Dermis microvascular lymphatic vessel endothelial cell (primary cell): ENCODE measurements around the gene LY6G6C. TPM values are rescaled to one million over a fixed set of nuclear protein-coding genes. Genes with fewer than 3 reads are reported as not detected.
A peak's percentile ranks its signal among the peaks of the same experiment; 100 is the strongest.

ENCODE experiments used
- DNase-seq, 2 donors: peaks; one replicate each; pipeline versions ENCODE4 v3.0.0 to v3.0.0-alpha.2; 2010; ENCODE audit warnings: low read depth in 2 of 2
- total RNA-seq: library from RNA; depleted of rRNA; stranded (reverse); fragments of >200 nt; gene quantifications from 2 replicates; pipeline ENCODE4 v1.2.1, GENCODE V29; 2014

LY6G6C gene
- total RNA-seq, 1 donor from 2014 or later, result not detected

DNA sequence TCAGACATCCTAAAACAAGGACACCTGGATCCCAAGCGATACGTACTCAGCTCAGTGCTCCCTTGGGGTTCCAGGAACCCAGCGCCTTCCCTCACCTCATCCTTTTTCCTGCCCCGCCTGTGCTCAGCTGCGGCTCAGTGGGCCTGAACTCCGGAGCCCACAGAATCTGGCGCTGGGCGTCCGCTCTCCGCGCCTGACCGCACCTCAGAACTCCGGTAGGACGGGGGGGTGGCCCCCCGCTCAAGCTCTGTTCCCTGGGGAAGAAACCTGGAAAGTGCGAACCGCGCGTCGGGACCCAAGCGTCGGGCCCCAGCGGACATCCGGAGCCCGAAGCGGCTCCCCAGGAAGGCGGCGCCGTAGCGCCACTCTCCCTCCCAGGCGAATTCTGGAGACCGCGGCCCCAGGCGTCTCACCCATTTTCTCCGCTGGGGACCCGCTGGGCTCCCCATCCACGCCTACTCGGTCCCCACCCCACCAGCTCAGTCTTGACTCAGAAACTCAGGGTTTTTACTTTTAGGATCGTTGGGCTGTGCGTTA is 40.3 kb downstream of the LY6G6C start:
- DNase-seq, result peak in 1 of 2 donors; percentile 30

DNA sequence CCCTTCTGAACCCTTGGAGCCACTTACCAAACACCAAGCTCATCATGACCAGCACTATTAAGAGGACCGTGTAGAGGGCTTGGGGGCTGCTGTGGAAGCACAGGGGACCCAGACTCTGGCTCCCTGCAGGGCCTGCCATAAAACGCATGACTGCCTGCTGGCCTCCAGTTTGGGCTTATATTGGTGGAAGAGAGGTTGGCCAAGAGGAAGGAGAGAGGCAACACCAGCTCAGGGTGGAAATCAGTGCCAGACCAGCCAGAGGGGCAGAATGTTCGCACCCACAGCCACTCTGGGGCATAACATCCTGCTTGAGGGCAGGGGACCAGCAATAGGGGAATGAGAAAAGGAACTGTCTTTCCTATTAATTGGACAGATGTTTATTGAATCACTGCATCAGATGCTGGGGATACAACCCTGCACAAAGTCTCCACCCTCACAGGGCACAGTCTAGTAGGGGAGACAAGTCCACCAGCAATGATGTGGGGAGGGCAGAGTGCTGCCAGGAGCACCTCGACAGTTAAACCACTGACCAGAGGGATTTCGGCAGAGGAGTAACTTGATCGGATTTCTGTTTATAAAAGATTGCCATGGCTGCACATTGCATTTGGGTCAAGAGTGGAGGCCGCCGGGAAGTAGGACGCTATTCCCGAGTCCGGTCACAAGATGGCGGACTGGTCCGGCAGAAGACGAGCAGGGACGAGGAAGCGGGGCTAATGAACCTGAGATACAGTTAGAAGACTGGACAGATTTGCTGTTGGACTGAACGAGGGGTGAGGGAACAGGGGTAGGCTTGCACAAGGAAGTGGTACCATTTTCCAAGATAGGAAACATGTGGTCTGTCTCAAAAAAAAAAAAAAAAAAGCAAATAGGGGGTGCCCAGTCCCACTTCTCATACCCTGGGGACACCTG is 41.1 kb downstream of the LY6G6C start, which contains the start of gene LY6G5C:
Gene LY6G5C, minus strand, starts transcription at position 842 of the 909 bp plus-strand sequence. Its CDS starts 694 bp downstream, at position 148.
- peak; percentile 74 to 86 for DNase-seq

DNA sequence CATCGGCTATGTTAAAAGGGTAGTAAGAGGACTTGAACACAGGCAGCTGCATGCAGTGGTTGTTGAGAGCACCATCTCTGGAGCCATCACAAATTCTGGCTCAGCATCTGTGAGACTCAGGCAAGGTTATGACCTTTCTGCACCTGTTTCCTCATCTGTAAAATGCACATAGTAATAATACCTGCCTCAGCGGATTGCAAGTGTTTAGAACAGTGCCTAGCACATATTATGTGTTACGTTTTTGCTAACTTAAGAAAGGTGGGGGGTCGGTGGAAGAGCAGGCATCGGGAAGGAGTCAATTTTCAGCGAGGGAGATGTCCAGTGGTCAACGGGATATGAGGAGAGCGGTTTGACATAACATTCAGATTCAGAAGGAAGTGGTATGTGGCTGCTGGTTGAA is 43.6 kb downstream of the LY6G6C start:
- no peak for DNase-seq

DNA sequence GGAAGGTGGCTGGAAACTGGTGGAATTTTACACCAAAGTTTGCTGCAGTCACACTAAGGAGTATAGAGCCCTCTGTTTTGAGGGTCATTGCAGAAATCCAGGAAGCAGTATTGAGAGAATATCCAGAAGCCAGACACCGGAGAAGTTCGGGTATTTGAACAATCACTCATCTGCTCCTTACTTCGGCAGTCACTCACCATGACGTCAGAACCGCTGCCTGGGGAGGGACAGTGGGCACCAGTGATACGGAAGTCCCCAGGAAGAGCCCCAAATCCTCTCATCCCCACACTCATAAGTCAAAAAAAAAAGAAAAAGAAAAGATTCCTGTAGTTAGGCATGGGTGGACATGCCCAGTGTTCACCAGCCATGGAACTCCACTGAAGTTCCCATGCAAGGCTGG is 44.6 kb downstream of the LY6G6C start:
- no peak for DNase-seq

DNA sequence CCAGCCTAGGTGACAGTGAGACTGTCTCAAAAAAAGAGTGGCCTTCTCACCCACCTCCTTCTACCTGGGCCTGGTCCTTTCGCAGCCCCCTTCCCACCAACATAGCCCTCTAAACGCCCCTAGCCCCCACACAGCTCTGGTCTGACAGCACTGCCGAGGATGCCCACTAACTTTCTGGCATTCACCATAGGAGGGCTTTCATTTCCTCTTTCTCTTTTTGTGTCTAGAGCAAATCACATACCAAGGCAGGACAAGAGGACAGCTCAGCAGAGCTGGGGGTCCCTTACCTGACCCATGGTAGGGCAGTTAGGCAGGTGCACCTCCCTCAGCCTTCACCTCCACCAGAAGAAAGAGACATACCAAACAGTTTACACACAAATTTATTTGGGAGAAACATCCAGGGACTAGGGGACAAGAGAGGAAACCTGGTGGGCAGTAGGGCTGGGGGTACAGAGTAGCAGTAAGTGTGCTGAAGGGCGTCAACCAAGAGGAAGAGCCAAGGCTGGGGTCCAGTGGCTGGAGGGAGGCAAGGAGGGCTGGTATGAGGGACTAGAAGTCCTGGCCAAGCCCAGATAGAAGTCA is 45.1 kb downstream of the LY6G6C start:
- DNase-seq, result no peak

DNA sequence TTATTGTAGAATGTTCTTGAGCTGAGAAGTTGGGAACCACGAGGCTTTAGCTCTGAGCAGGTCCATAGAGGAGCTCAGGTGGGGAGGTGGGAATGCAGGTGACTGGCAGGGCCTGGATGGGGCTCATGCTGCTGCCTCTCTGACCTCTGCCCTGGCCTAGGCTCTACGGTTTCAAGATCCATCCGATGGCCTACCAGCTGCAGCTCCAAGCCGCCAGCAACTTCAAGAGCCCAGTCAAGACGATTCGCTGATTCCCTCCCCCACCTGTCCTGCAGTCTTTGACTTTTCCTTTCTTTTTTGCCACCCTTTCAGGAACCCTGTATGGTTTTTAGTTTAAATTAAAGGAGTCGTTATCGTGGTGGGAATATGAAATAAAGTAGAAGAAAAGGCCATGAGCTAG is 51.9 kb downstream of the LY6G6C start, which contains the start of gene LY6G5B:
Gene LY6G5B, plus strand, starts transcription at position 301 of the 400 bp plus-strand sequence. CDS start 975 bp downstream, outside the sequence.
- DNase-seq, result no peak

Other genes with a start within 250 kb of the LY6G6C start
- 6.8 and 8.3 TPM in 2 replicates for gene MICB, start 223.6 kb downstream of the LY6G6C start, total RNA-seq
- gene MCCD1, start 192.8 kb downstream of the LY6G6C start, total RNA-seq, result not detected in 2 replicates
- 318 and 410 TPM in 2 replicates for gene DDX39B, start 179.7 kb downstream of the LY6G6C start, total RNA-seq
- 0.13 TPM in 1 of 2 replicates, not detected in the other for gene ATP6V1G2, start 175.1 kb downstream of the LY6G6C start, total RNA-seq
- 19.8 and 24.7 TPM in 2 replicates for gene NFKBIL1, start 174.1 kb downstream of the LY6G6C start, total RNA-seq
- gene LTA, start 149.5 kb downstream of the LY6G6C start, total RNA-seq, result not detected in 2 replicates
- gene TNF, start 146.2 kb downstream of the LY6G6C start, total RNA-seq, result not detected in 2 replicates
- 6.4 and 11.8 TPM in 2 replicates for gene LTB, start 139.3 kb downstream of the LY6G6C start, total RNA-seq
- 0.51 TPM in 1 of 2 replicates, not detected in the other for gene LST1, start 135.5 kb downstream of the LY6G6C start, total RNA-seq
- gene NCR3, start 128.7 kb downstream of the LY6G6C start, total RNA-seq, result not detected in 2 replicates
- 0.13 TPM in 2 replicates for gene AIF1, start 106.5 kb downstream of the LY6G6C start, total RNA-seq
- gene PRRC2A, start 101.0 kb downstream of the LY6G6C start, total RNA-seq, result 19.8 and 35.0 TPM in 2 replicates
- gene BAG6, start 69.1 kb downstream of the LY6G6C start, total RNA-seq, result 86.7 and 158 TPM in 2 replicates
- 0.39 and 0.51 TPM in 2 replicates for gene APOM, start 65.9 kb downstream of the LY6G6C start, total RNA-seq
- 15.8 and 22.9 TPM in 2 replicates for gene C6orf47, start 61.0 kb downstream of the LY6G6C start, total RNA-seq
- 9.0 and 11.5 TPM in 2 replicates for gene GPANK1, start 56.7 kb downstream of the LY6G6C start, total RNA-seq
- gene CSNK2B, start 55.7 kb downstream of the LY6G6C start, total RNA-seq, result 76.5 and 99.5 TPM in 2 replicates
- gene LY6G5B, start 51.8 kb downstream of the LY6G6C start, total RNA-seq, result 0.64 and 2.0 TPM in 2 replicates
- 1.2 and 1.9 TPM in 2 replicates for gene LY6G5C, start 40.7 kb downstream of the LY6G6C start, total RNA-seq
- gene ABHD16A, start 18.4 kb downstream of the LY6G6C start, total RNA-seq, result 43.8 and 59.8 TPM in 2 replicates
- not detected in 2 replicates for gene LY6G6F, start 14.9 kb downstream of the LY6G6C start, total RNA-seq
- not detected in 2 replicates for gene LY6G6D, start 6.4 kb downstream of the LY6G6C start, total RNA-seq
- not detected in 2 replicates for gene MPIG6B, start 1.6 kb upstream of the LY6G6C start, total RNA-seq
- gene DDAH2, start 7.6 kb upstream of the LY6G6C start, total RNA-seq, result 108 and 125 TPM in 2 replicates
- 464 and 694 TPM in 2 replicates for gene CLIC1, start 14.8 kb upstream of the LY6G6C start, total RNA-seq
- 2.8 and 4.5 TPM in 2 replicates for gene MSH5, start 18.3 kb upstream of the LY6G6C start, total RNA-seq
- 2.0 and 3.3 TPM in 2 replicates for gene SAPCD1, start 40.9 kb upstream of the LY6G6C start, total RNA-seq
- under 0.01 and 0.13 TPM in 2 replicates for gene VWA7, start 55.6 kb upstream of the LY6G6C start, total RNA-seq
- gene VARS1, start 74.0 kb upstream of the LY6G6C start, total RNA-seq, result 48.1 and 53.7 TPM in 2 replicates
- 29.5 and 39.2 TPM in 2 replicates for gene LSM2, start 85.2 kb upstream of the LY6G6C start, total RNA-seq
- gene HSPA1L, start 93.5 kb upstream of the LY6G6C start, total RNA-seq, result 1.2 and 1.4 TPM in 2 replicates
- gene HSPA1A, start 93.8 kb upstream of the LY6G6C start, total RNA-seq, result 67.4 and 81.8 TPM in 2 replicates
- gene HSPA1B, start 106.0 kb upstream of the LY6G6C start, total RNA-seq, result 27.6 and 37.1 TPM in 2 replicates
- 50.2 and 73.0 TPM in 2 replicates for gene NEU1, start 141.1 kb upstream of the LY6G6C start, total RNA-seq
- under 0.01 TPM in 2 replicates for gene SLC44A4, start 157.3 kb upstream of the LY6G6C start, total RNA-seq
- 25.9 and 37.4 TPM in 2 replicates for gene EHMT2, start 176.0 kb upstream of the LY6G6C start, total RNA-seq
- gene ZBTB12, start 180.3 kb upstream of the LY6G6C start, total RNA-seq, result 2.2 and 3.0 TPM in 2 replicates
- 0.13 TPM in 1 of 2 replicates, not detected in the other for gene C2, start 206.0 kb upstream of the LY6G6C start, total RNA-seq
- 0.13 and 0.51 TPM in 2 replicates for gene CFB, start 224.3 kb upstream of the LY6G6C start, total RNA-seq
- gene NELFE, start 237.2 kb upstream of the LY6G6C start, total RNA-seq, result 58.3 and 77.6 TPM in 2 replicates
- gene SKIC2, start 237.4 kb upstream of the LY6G6C start, total RNA-seq, result 25.4 and 33.5 TPM in 2 replicates